ENCODE measurements around the gene HDAC4. TPM values are rescaled to one million over a fixed set of nuclear protein-coding genes. Genes with fewer than 3 reads are reported as not detected.
A peak's percentile ranks its signal among the peaks of the same experiment; 100 is the strongest.

HDAC4 gene
- polyA plus RNA-seq, 3 donors, result 4.4 to 10.9 (median 5.6) TPM

DNA sequence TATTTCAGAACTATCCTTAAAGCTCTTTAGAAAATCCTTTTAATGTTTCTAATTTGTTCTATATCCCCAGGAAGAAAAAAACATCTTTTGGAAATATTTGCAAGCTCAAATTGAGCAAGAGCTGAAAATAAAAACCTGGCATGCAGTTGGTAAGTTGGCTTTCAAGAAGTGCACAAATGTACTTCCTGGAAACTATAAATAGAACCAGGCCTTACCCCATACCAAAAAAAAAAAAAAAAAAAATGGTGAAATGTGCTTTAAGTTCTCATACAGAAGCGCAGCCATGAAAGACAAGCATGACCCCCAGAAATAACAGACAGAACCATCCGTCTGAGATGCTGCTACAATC, 178.5 kb downstream of the HDAC4 start:
- no peak overlapping the region for H3K27ac ChIP-seq (ENCODE audit: low read depth, low read length)
- 34 to 65% (median 46%) methylated on average over 2 of the region's 2 CpGs for WGBS, 3 donors

- peak overlapping the region; percentile 89 for H3K27ac ChIP-seq (ENCODE audit: low read depth, low read length)
- WGBS, 3 donors, result 90 to 94% (median 92%) methylated on average over 15 of the region's 15 CpGs
These were observed 179.8 kb downstream of the HDAC4 start for GRCh38 chr2:239220981-239221396.

DNA sequence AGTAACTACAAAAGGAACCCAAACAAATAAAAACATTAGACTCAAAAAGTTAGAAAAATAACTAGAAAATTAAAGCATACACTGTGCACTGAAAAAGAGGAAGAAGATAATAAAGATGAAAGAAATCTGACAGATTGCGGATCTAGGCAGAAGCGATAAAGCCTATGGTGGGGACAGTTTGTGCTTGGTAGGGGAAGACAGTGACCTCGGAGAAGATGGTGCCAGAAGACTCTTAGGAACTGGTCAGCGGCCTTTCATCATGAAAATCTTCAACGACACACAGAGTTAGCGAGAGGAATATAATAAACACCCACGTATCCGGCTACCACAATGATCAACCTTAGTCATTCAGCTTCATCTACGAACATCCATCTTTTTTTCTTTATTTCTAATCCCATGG, 180.5 kb downstream of the HDAC4 start:
- 75 to 92% (median 77%) methylated on average over 9 of the region's 9 CpGs for WGBS, 3 donors

DNA sequence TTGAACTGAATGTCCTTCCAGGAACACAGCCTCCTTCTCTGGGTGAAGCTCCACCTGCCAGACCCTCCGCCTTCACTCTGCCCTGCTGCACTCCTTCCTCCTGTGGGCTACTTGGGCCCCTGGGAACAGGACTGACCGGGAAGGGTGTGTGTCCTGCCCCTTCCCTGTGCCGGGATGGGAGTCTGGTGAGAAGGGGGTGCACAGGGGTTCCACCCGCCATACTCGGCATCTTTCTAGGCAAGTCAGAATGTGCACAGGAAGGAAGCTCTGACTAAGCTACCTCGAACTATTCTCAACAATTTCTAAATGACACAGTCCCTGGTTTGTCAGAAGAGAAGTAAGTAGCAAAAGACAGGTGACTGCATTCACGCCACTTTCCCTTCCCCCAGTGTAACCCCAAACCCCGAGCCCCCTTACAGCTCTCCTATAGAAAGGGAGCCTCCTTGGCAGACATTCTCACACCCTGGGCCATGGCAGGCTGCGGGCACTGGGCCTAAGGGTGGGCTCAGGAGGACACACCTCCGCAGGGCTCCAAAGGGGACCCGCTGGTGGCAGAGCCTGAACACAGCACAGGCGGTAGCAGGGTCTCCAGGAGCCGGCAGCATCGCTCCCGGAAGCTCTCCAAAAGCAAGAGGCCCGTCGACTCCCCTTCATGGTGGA, 184.1 kb downstream of the HDAC4 start:
- H3K27ac ChIP-seq (ENCODE audit: low read depth, low read length), result no peak overlapping the region
- WGBS, 3 donors, result 64 to 88% (median 68%) methylated on average over 17 of the region's 17 CpGs

More for the DNA sequence above, 180.5 kb downstream of the HDAC4 start:
- H3K27ac ChIP-seq (ENCODE audit: low read depth, low read length), result no peak overlapping the region

DNA sequence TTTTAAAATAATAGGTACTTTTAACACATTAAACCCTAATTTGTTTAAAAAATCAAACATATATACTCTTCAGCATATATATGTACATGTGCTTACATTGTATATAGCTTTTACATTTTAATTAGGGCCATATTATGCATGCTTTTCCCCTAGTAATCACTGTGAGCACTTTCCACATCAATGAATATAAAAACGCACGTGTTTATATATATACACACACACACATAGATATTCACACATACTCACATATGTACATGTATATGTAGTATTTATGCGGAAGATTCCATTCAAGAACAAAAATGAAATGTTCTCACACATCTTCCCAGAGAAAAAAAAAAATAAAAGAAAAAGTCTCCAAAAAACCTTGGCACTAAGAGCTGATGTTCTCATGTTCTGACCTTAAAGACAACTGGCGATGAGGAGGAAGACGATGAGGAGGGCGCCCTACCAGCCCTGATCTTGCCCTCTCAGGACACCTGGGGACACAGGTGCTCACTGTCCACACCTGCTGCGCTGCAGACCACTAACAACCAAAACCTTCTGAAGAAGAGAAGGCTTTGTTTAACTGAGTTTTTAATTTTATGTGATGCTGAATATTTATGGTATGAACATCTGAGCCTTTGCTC, 184.7 kb downstream of the HDAC4 start:
- no peak overlapping the region for H3K27ac ChIP-seq (ENCODE audit: low read depth, low read length)
- 86 to 91% (median 88%) methylated on average over 7 of the region's 7 CpGs for WGBS, 3 donors

GRCh38 chr2:239215136-239215925, 185.5 kb downstream of the HDAC4 start:
- H3K27ac ChIP-seq (ENCODE audit: low read depth, low read length), result no peak overlapping the region
- 95 to 96% (median 95%) methylated on average over 22 to 23 of the region's 23 CpGs for WGBS, 3 donors

DNA sequence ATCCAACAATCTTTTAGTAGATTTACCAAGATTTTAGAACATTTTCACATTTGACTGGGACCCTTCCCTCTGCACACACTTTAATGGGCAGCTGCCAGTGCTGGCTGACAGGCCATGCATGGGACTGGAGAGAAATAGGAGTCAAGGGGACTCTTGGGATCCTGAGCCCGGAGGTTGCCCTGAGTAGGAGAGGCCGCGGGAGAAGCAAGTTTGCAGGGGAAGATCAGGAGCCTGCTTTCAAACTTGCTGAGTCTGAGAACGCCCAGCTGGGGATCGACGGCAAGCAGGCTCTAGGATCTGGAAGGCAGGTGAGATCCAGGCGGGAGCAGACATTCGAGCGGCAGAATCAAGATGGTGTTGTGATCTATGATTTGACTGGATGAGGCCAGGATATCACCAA, 186.1 kb downstream of the HDAC4 start:
- 94 to 96% (median 95%) methylated on average over 9 of the region's 9 CpGs for WGBS, 3 donors
- no peak overlapping the region for H3K27ac ChIP-seq (ENCODE audit: low read depth, low read length)

- H3K27ac ChIP-seq (ENCODE audit: low read depth, low read length), result no peak overlapping the region
- WGBS, 3 donors, result 90 to 94% (median 94%) methylated on average over 7 of the region's 7 CpGs
These were observed 187.1 kb downstream of the HDAC4 start for GRCh38 chr2:239213643-239214101.

DNA sequence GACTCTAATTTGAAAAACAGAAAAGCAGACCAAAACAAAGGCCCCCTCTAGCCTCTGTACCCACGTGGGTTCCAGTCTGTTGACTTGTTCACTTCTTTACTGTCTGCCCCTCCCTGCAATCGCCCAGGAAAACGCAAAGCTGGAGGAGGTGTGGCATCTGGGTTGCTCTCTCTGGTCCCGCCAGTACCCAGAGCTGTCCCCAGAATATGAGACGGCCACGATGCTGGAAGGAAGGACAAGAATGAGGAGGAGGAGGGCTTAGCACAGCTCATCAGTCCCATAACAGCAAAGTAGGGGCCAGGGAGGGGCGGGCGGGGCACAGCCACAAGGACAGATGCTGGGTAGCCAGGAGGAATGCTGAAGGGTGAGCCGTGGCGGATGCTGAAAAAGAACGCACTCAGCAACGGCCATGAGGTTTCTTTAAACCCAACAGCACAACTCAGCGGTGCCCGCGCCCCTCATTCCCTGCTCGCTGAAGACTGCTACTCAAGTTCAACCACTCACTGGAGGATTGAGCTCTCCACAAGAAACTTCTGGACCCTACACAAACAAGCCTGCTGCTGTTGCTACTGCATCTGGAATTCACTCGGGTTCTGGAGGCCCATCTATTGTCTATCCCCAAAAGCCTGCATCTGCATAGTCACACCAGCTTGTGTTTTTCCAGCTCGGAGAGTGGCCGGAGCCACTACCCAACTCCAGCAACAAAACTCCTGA, 187.7 kb downstream of the HDAC4 start:
- no peak overlapping the region for H3K27ac ChIP-seq (ENCODE audit: low read depth, low read length)
- 74 to 81% (median 74%) methylated on average over 19 of the region's 19 CpGs for WGBS, 3 donors

GRCh38 chr2:239212121-239212928, 188.5 kb downstream of the HDAC4 start:
- no peak overlapping the region for H3K27ac ChIP-seq (ENCODE audit: low read depth, low read length)
- WGBS, 3 donors, result 64 to 79% (median 64%) methylated on average over 7 of the region's 7 CpGs

- 79 to 83% (median 82%) methylated on average over 13 of the region's 13 CpGs for WGBS, 3 donors
- no peak overlapping the region for H3K27ac ChIP-seq (ENCODE audit: low read depth, low read length)
These were observed 189.3 kb downstream of the HDAC4 start for GRCh38 chr2:239211396-239212094.

GRCh38 chr2:239209783-239210182, 191.0 kb downstream of the HDAC4 start:
- H3K27ac ChIP-seq (ENCODE audit: low read depth, low read length), result no peak overlapping the region
- WGBS, 3 donors, result 93 to 96% (median 95%) methylated on average over 14 of the region's 14 CpGs

- H3K27ac ChIP-seq (ENCODE audit: low read depth, low read length), result no peak overlapping the region
- WGBS, 3 donors, result 80 to 92% (median 91%) methylated on average over 11 of the region's 11 CpGs
These were observed 192.2 kb downstream of the HDAC4 start for GRCh38 chr2:239208465-239209180.

GRCh38 chr2:239206851-239207250, 194.0 kb downstream of the HDAC4 start:
- WGBS, 3 donors, result 90 to 91% (median 91%) methylated on average over 3 of the region's 3 CpGs
- H3K27ac ChIP-seq (ENCODE audit: low read depth, low read length), result no peak overlapping the region

- no peak overlapping the region for H3K27ac ChIP-seq (ENCODE audit: low read depth, low read length)
- WGBS, 3 donors, result 89 to 99% (median 91%) methylated on average over 5 of the region's 5 CpGs
These were observed 194.8 kb downstream of the HDAC4 start for GRCh38 chr2:239206042-239206441.

DNA sequence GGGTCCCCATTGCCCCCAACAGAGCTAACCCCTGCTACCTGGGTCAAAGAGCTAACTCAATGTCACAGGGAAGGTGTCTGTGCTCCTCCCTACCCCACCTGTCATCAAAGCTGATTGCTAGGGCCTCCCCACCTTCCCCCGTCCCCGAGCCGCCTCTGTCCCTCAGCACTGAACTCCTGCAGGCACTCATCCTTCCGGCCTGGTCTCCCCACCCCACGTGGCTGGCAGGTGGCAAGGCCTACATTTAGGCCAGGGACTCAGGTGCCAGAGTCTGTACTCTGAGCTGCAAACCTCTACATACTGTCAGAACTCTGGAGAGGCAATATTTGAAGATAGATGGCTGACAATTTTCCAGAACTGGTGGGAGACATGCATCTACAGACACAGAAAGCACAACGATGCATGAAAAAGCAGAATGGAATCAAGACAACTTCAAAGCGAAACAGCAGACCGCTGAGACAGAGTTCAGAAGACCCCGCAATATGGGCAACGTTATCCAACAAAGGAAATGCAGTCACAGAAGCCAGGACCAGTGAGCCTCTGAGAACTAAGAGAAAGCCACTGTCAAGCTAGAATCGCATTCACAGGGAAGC, 195.8 kb downstream of the HDAC4 start:
- 67 to 76% (median 75%) methylated on average over 11 of the region's 11 CpGs for WGBS, 3 donors

More for the DNA sequence above, 195.8 kb downstream of the HDAC4 start:
- no peak overlapping the region for H3K27ac ChIP-seq (ENCODE audit: low read depth, low read length)
